GM10248 (cell line): ENCODE data around the gene SCGB1C2.

ENCODE experiments used
- CTCF ChIA-PET: fragments of 300-600 bp; sonication (Branson Sonifier 250); formaldehyde crosslinking; extraction: SDS; loops from one replicate; lab custom pipeline; 2021; ENCODE audit warnings: antibody characterized with exemption; lab: Yijun Ruan, JAX
- POLR2A ChIA-PET: fragments of 350-650 bp; sonication (Branson Sonifier 250); formaldehyde crosslinking; extraction: SDS; loops from one replicate; lab custom pipeline; 2020; ENCODE audit warnings: antibody characterized with exemption; lab: Yijun Ruan, JAX
- DNase-seq: peaks from one replicate; pipeline ENCODE4 v3.0.0; 2012; ENCODE audit errors: extremely low spot score
- CTCF ChIP-seq: IDR thresholded peaks from 2 replicates; pipeline ENCODE4 v1.5.1; 2012; ENCODE audit warnings: mild to moderate bottlenecking, low read depth; ENCODE audit errors: extremely low read depth, missing control alignments, control extremely low read depth

Gene SCGB1C2

DNA sequence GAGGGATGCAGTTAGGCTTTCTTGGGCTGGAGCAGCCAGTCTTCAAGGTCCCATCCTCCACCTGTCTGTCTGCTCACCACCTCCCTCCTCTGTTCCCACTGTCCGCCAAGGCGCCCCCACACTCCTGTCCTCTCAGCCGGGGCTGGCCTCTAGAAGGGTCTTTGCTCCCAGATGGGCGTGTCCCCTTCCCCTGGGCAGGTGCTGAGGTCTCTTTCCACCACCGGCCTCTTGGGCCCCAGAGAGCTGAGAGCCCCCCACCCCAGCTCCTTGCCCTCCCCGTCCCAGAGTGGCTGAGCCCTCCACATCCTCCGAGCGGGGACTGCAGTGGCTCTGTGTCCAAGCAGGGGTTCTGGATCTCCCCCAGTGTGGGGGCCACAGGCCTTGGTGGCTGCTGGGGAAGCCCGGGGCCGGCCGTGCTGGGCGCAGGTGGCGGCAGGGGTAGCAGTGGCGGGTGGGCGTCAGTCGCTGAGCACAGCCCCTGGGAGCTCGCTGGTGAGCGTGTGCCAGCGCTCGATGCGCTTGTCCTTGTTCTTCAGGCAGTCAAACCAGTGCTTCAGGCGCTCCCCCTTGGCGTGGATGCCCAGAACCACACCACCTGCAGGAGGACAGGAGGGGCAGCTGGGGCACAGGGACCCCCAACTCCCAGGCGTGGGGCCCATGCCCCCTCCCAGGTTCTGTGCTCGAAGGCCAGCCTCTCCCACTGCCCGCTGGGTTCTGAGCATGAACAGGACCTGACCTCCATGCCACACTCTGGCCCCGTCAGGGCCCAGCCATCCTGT is 9.8 kb downstream of the SCGB1C2 start:
- CTCF ChIA-PET = interaction anchor here (1.0 kb wide), 1 partner anchor 553 kb away, joined by 3 read pairs; no protein-coding TSS in a partner anchor
- no peak for TF ChIP-seq CTCF
- no peak for DNase-seq
- POLR2A ChIA-PET = no interaction called here

DNA sequence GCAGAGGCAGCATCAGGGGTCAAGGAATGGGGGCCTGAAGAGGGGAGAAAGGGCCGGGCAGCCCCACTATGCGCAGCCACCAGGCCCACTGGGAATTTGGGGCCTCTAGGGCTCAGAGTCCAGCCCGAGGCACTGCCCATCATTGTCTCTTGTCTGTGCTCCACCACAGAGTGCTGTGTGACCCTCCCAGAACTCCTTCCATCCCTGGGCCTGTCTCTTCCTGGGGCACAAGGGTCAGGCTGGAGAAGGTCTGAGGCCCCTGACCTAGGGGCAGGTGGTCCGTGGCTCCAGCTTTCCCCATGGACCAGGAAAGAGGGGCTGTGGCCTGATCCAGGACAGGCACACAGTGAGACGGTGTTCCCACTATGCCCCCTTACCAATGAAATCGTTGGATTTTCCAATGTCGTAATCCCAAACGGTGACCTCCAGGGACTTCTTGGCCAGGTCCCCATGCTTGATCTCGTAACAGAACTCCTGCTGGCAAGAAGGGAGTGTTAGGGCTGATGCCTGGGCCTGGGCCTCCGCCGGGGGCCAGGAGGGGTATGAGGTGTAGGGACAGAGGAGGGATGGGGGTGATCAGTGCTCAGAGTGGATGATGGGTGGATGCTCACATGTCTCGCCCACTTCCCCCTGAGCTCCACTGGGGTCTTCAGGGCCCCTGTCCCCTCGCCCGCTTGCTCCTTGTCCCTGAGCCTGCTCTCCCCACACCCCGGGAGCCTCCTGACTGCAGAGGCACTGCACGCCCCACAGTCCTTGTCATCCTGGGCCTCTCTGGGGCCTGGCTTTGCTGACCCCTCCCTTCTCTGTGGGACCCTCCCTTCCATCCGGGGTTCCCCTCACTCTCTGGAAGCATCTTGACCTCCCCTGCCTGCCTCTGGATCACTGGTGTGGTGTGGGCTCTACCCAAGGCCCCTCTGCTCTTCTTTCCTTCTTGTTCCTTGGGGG is 10.7 kb downstream of the SCGB1C2 start:
- no peak for TF ChIP-seq CTCF
- ChIA-PET POLR2A (no interaction called here), CTCF (no interaction called here)
- DNase-seq = no peak

DNA sequence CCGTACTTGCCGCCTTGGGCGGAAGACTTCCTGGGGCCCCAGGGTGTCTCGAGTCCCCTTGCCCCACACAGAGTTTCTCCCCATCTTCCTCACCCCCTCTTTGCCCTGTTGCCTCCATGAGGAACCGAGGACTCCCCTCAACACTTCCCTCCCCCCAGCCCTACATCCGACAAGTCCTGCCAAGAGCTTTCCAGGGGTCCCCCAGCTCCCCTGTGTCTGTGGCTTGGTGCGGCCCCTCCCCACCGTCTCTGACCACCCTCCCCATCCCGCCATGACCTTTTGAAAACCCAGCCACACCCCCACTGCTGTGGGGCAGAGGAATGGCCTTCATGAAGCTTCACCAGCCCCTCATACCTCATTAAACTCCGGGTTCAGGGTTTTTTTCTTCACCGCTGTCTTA is 11.4 kb downstream of the SCGB1C2 start:
- TF ChIP-seq CTCF = no peak
- ChIA-PET POLR2A (no interaction called here), CTCF (no interaction called here)
- DNase-seq = no peak

DNA sequence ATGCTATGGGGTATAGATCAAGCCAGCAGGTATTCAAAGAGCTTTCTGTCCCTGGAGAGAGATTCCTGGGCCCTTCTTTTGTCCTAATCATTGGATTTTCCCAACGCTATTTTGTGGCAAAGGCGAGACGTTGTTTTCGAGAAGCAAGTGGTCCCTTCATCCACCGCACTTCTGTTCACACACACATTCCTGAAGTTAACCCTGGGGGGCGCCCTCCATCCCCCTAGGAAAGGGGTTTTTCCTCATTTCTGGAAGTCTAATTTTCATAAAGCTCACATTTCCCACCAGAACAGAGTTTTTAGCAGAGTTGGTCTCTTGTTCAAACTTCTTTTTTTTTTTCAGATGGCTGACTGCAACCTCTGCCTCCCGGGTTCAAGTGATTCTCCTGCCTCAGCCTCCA is 11.9 kb downstream of the SCGB1C2 start:
- no peak for TF ChIP-seq CTCF
- ChIA-PET CTCF (no interaction called here), POLR2A (no interaction called here)
- DNase-seq = no peak

DNA sequence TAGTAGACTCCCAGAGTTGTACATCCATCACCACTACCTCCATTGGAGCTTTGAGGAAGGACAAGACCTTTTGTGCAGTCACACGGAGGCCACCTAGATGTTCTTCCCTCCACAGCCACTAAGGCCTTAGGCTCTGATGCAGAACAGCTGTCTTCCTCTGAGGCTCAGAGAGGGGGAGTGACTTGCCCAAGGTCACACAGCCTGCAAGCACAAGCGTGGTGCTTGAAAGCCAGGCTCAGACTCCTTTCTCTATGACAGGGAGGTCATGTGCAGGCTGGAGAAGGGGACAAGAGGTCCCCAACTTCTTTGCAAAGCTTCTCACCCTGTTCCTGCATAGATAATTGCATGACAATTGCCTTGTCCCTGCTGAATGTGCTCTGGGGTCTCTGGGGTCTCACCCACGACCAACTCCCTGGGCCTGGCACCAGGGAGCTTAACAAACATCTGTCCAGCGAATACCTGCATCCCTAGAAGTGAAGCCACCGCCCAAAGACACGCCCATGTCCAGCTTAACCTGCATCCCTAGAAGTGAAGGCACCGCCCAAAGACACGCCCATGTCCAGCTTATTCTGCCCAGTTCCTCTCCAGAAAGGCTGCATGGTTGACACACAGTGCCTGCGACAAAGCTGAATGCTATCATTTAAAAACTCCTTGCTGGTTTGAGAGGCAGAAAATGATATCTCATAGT is 12.7 kb downstream of the SCGB1C2 start:
- DNase-seq = no peak
- POLR2A ChIA-PET = no interaction called here
- CTCF ChIA-PET = interaction anchor here (0.8 to 1.1 kb wide), 2 partner anchors 13 to 236 kb away, joined by 3 read pairs; no protein-coding TSS in a partner anchor

More for the DNA sequence above, 12.7 kb downstream of the SCGB1C2 start:
- TF ChIP-seq CTCF = no peak
